Heart right ventricle (tissue), 16 donors: ENCODE results near the gene LSM14A. TPM values are rescaled to one million over a fixed set of nuclear protein-coding genes. Genes with fewer than 3 reads are reported as not detected.
"Not testable (repeated sequence)": the region's sequence is repeated elsewhere in the genome, so short reads cannot be mapped to it uniquely, and the experiment has no call there.

Source experiments
- ATAC-seq, 8 donors: fragments of 200-7000 bp; cut with Tn5 transposase; one replicate each; pipeline ENCODE4 v1.9.1; 2020; ENCODE audit warnings: mild to moderate bottlenecking in 8 of 8, moderate library complexity in 8 of 8, moderate number of reproducible peaks in 1 of 8
- DNase-seq, 2 donors: peaks; one replicate each; pipeline ENCODE4 v3.0.0-alpha.2; 2020
- H3K27ac ChIP-seq, 10 donors: fragments of 200-600 bp; sonication (generic) in 2 of 10; one replicate each; pipeline versions ENCODE4 v1.5.0 to v1.8.0; 2020 to 2022; ENCODE audit warnings: mild to moderate bottlenecking in 3 of 10
- H3K27me3 ChIP-seq, 7 donors: fragments of 200-600 bp; one replicate each; pipeline ENCODE4 v1.8.0; 2021 to 2022; ENCODE audit warnings: mild to moderate bottlenecking in 2 of 7
- H3K36me3 ChIP-seq, 9 donors: fragments of 200-600 bp; sonication (generic) in 1 of 9; one replicate each; pipeline versions ENCODE4 v1.5.0 to v1.8.0; 2020 to 2022; ENCODE audit warnings: mild to moderate bottlenecking in 2 of 9
- H3K4me1 ChIP-seq, 9 donors: fragments of 200-600 bp; sonication (generic) in 1 of 9; one replicate each; pipeline versions ENCODE4 v1.5.0 to v1.8.0; 2020 to 2022; ENCODE audit warnings: mild to moderate bottlenecking in 4 of 9
- H3K4me3 ChIP-seq, 10 donors: fragments of 200-600 bp; sonication (generic) in 2 of 10; one replicate each; pipeline versions ENCODE4 v1.5.0 to v1.8.0; 2020 to 2022; ENCODE audit warnings: mild to moderate bottlenecking in 7 of 10, moderate library complexity in 2 of 10
- H3K9me3 ChIP-seq, 11 donors: fragments of 200-600 bp in 10 of 11; sonication (generic) in 2 of 11; one replicate each; pipeline versions ENCODE4 v1.5.0 to v1.8.0; 2013 to 2022; ENCODE audit warnings: mild to moderate bottlenecking in 2 of 11, control low read depth in 1 of 11, moderate library complexity in 1 of 11
- CTCF ChIP-seq, 9 donors: fragments of 200-600 bp; sonication (generic) in 2 of 9; IDR thresholded peaks; one replicate each; pipeline versions ENCODE4 v1.5.0 to v1.8.0; 2021 to 2022; ENCODE audit warnings: antibody characterized with exemption in 9 of 9, mild to moderate bottlenecking in 5 of 9, moderate library complexity in 1 of 9
- WGBS, 2 donors: extraction: QIAGEN DNeasy Blood & Tissue Kit; methylation state at CpG; one replicate each; pipeline ENCODE4 v1.1.7; 2013; ENCODE audit warnings: inconsistent platforms in 1 of 2; 5-methylcytosine and 5-hydroxymethylcytosine counted together
- intact Hi-C, 10 donors: fragments of 100-400 bp; cut with DNase I; formaldehyde crosslinking; loops; one replicate each; pipeline versions ENCODE4 v1.11.1 to v1.14.2; 2022
- polyA plus RNA-seq, 2 donors: library from polyadenylated mRNA; stranded (reverse); fragments of 200-250 nt; gene quantifications; one replicate each; pipeline ENCODE4 v1.2.3, GENCODE V29; 2013
- total RNA-seq, 10 donors: library from RNA; stranded (reverse); fragmentation: NEBNext Ultra II Directional in 3 of 10; extraction: Animal tissue kit (Norgen Biotek cat#: 25700) in 3 of 10; gene quantifications; one replicate each; pipeline versions ENCODE4 v1.2.1 to v1.2.4, GENCODE V29; 2021 to 2023
- donor health status: Arrhythmogenic right ventricular cardiomyopathy.
- donor health status: ischemic (EF 13 %, LVEDD 7.1; RV severe dilation, severe dysfunction).
- donor health status: healthy with polysubstance abuse.
- donor health status: DM: no; HTN: yes; CAD: no.
- donor health status: DM: no; HTN: no; CAD: no.
- donor health status: ischemic (EF 25% LVEDD 6.9; RV normal size, moderate dysfunction).
- donor health status: ischemic (EF 25% LVEDD 5.7; RV mildly dilated, moderate dysfunction).
- donor health status: healthy.
- donor health status: DM: yes; HTN: yes; CAD: no.
- donor health status: Ischemic cardiomyopathy.
- donor health status: ischemic (EF 35%, LVEDD 5.7; RV mildly dilated, moderate dysfunction).
- donor health status: nonischemic (EF 11% LVEDD 7.7; RV severe dilation, severe dysfunction).
- donor health status: DM: yes; HTN: yes; CAD: no.
- donor health status: PGD.
- donor health status: ischemic (EF 29% LVEDD 5.4; RV normal size, mild dysfunction).
- donor health status: nonischemic (EF 23%, LVEDD 6.1; RV moderate dilation, normal function).

LSM14A gene
- total and polyA plus RNA-seq, 12 donors: 44.7 to 78.0 (median 66.1) TPM

GRCh38 chr19:34193876-34194275 lies 21.6 kb downstream of the LSM14A start:
- intact Hi-C loops: no loop called here
- Histone ChIP-seq H3K36me3 (peaks cover 0 to 58% (median 43%) of the 10 kb centered on the region in 9 donors), H3K27me3 (no peaks in the 10 kb centered on the region), H3K9me3 (no peaks in the 10 kb centered on the region), H3K4me3 (no peak overlapping the region), H3K4me1 (peaks cover 2 to 42% (median 33%) of the 10 kb centered on the region in 9 donors), H3K27ac (no peak overlapping the region)
- no peak for DNase-seq
- no peak for ATAC-seq
- WGBS, 2 donors: 78 to 82% methylated on average over 4 of the region's 4 CpGs
- TF ChIP-seq CTCF (IDR thresholded peaks at IDR 0.05): no peak

GRCh38 chr19:34201133-34201532 lies 28.8 kb downstream of the LSM14A start:
- Histone ChIP-seq H3K9me3 (no peaks in the 10 kb centered on the region), H3K27me3 (no peaks in the 10 kb centered on the region), H3K4me1 (no peaks in the 10 kb centered on the region), H3K27ac (no peak overlapping the region), H3K36me3 (peaks cover 0 to 95% (median 43%) of the 10 kb centered on the region in 9 donors), H3K4me3 (no peak overlapping the region)
- DNase-seq (no peak), ATAC-seq (no peak)
- no peak for TF ChIP-seq CTCF (IDR thresholded peaks at IDR 0.05)
- WGBS, 2 donors: 97 to 99% methylated on average over 6 of the region's 6 CpGs
- intact Hi-C loops: no loop called here

DNA sequence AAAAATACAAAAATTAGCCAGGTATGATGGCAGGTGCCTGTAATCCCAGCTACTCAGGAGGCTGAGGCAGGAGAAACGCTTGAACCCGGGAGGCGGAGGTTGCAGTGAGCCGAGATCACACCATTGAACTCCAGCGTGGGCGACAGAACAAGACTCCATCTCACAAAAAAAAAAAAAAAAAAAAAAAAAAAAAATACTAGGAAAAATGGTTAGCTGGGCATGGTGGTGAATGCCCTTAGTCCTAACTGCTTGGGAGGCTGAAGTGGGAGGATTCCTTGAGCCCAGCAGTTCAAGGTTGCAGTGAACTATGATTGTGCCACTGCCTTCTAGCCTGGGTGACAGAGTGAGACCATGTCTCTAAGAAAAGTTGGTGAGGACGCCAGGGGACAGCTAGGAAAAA lies 33.0 kb downstream of the LSM14A start:
- ATAC-seq, H3K27ac ChIP-seq, H3K4me1 ChIP-seq, H3K4me3 ChIP-seq, intact Hi-C loops, DNase-seq, H3K27me3 ChIP-seq, H3K9me3 ChIP-seq: not testable (repeated sequence)
- H3K36me3 ChIP-seq: peaks cover 0 to 95% (median 33%) of the 10 kb centered on the region in 9 donors
- 96 to 99% methylated on average over 7 of the region's 7 CpGs for WGBS, 2 donors

DNA sequence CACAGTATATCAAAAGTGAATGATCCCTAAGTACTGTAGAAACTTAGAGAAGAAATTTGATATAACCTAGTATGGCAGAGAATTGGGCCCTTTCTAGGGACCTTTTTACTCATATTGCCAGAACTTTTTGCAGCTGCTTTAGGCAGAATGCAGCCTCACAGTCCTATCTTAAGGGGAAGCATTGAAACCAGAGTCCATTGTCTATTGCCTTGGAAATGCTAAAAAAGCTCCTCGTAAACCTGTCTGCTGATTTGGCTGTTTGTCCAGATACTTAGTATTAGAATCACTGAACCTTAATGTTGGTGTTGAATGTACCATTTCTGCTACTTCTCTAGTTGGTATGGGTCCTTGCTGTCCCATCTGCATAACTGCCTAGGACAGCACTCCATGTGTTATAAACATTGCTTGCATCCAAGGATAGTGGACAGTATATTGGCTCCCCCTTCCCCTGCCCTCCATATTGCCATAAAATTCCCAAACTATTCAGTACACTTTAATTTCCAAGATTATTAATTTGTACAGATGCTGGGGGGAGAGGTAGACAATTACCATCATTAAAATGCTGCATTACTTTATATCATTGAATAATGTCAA lies 36.1 kb downstream of the LSM14A start:
- Histone ChIP-seq H3K27me3 (no peaks in the 10 kb centered on the region), H3K9me3 (no peaks in the 10 kb centered on the region), H3K4me1 (no peaks in the 10 kb centered on the region), H3K36me3 (peaks cover 0 to 96% (median 40%) of the 10 kb centered on the region in 9 donors), H3K4me3 (no peak overlapping the region), H3K27ac (no peak overlapping the region)
- no peak for DNase-seq
- intact Hi-C loops: no loop called here
- no peak for TF ChIP-seq CTCF (IDR thresholded peaks at IDR 0.05)
- ATAC-seq: no peak
- 96 to 97% methylated on average over 1 of the region's 1 CpG for WGBS, 2 donors

DNA sequence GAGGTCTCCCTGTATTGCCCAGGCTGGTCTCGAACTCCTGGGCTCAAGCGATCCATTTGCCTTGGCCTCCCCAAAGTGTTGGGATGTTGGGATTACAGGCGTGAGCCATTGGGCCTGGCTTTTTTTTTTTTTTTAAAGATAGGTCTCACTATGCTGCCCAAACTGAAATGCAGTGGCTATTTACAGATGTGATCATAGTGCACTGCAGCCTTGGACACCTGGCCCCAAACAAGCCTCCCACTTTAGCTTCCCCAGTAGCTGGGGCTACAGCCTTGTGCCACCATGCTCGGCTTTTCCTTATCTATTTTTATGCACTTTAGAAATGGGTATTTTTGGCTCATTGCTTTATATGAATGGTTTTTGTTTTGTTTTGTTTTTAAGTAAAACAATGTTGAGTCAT lies 37.4 kb downstream of the LSM14A start:
- H3K4me3 ChIP-seq: no peak overlapping the region
- no peaks in the 10 kb centered on the region for H3K27me3 ChIP-seq
- peaks cover 0 to 98% (median 40%) of the 10 kb centered on the region in 9 donors for H3K36me3 ChIP-seq
- no peaks in the 10 kb centered on the region for H3K9me3 ChIP-seq
- intact Hi-C loops: no loop called here
- no peak for DNase-seq
- no peak for ATAC-seq
- TF ChIP-seq CTCF (IDR thresholded peaks at IDR 0.05): no peak
- no peak overlapping the region for H3K27ac ChIP-seq
- H3K4me1 ChIP-seq: no peaks in the 10 kb centered on the region
- WGBS, 2 donors: 83 to 92% methylated on average over 4 of the region's 4 CpGs
